COLO668 (cell line): ENCODE data around the gene OBP2A.
"Not testable (repeated sequence)": the region's sequence is repeated elsewhere in the genome, so short reads cannot be mapped to it uniquely, and the experiment has no call there.

Experiments used
- DNase-seq: peaks from one replicate; lab custom pipeline; 2025; ENCODE audit not compliant: unreplicated experiment; lab: John Stamatoyannopoulos, UW

Gene OBP2A

GRCh38 chr9:135509458-135509857 is 36.5 kb upstream of the OBP2A start:
- no peak for DNase-seq

- no peak for DNase-seq
These were observed 33.7 kb upstream of the OBP2A start for GRCh38 chr9:135512241-135512603.

- DNase-seq = no peak
These were observed 33.0 kb upstream of the OBP2A start for GRCh38 chr9:135512904-135513303.

GRCh38 chr9:135513351-135513846 is 32.5 kb upstream of the OBP2A start:
- no peak for DNase-seq

GRCh38 chr9:135513906-135514305 is 32.0 kb upstream of the OBP2A start:
- not testable (repeated sequence) for DNase-seq

GRCh38 chr9:135514342-135515082 is 31.4 kb upstream of the OBP2A start:
- no peak for DNase-seq

- DNase-seq = no peak
These were observed 30.6 kb upstream of the OBP2A start for GRCh38 chr9:135515083-135515951.

GRCh38 chr9:135516132-135516860 is 29.6 kb upstream of the OBP2A start:
- no peak for DNase-seq

- no peak for DNase-seq
These were observed 28.5 kb upstream of the OBP2A start for GRCh38 chr9:135517407-135517822.

- DNase-seq = no peak
These were observed 26.6 kb upstream of the OBP2A start for GRCh38 chr9:135519179-135519971.

- no peak for DNase-seq
These were observed 24.9 kb upstream of the OBP2A start, which contains the start of gene LCN1 for GRCh38 chr9:135520916-135521607. Gene LCN1 (plus strand): TSS chr9:135521440. CDS start chr9:135521498, 58 bp downstream.

GRCh38 chr9:135521608-135522095 is 24.3 kb upstream of the OBP2A start:
- no peak for DNase-seq

- DNase-seq = no peak
These were observed 23.6 kb upstream of the OBP2A start for GRCh38 chr9:135522137-135522877.

GRCh38 chr9:135522931-135523330 is 23.0 kb upstream of the OBP2A start:
- DNase-seq = no peak

- DNase-seq = no peak
These were observed 22.3 kb upstream of the OBP2A start for GRCh38 chr9:135523521-135524129.

- DNase-seq = no peak
These were observed 21.6 kb upstream of the OBP2A start for GRCh38 chr9:135524130-135524861.

GRCh38 chr9:135525241-135526088 is 20.5 kb upstream of the OBP2A start:
- DNase-seq = no peak
